HuH-7.5 (cell line): Measurements from ENCODE around the gene PRICKLE2.

ENCODE experiments used
- DNase-seq: peaks from one replicate; pipeline ENCODE4 v3.0.0; 2011; ENCODE audit warnings: low spot score

Gene PRICKLE2

GRCh38 chr3:64073158-64073761 lies 152.0 kb downstream of the PRICKLE2 start:
- DNase-seq: no peak

- no peak for DNase-seq
These were observed 153.1 kb downstream of the PRICKLE2 start for GRCh38 chr3:64072126-64072525.

GRCh38 chr3:64070704-64071103 lies 154.6 kb downstream of the PRICKLE2 start:
- no peak for DNase-seq

GRCh38 chr3:64067506-64068346 lies 157.5 kb downstream of the PRICKLE2 start:
- DNase-seq: no peak

GRCh38 chr3:64064804-64065203 lies 160.5 kb downstream of the PRICKLE2 start:
- DNase-seq: no peak

GRCh38 chr3:64063983-64064438 lies 161.3 kb downstream of the PRICKLE2 start:
- DNase-seq: no peak

GRCh38 chr3:64063207-64063982 lies 161.9 kb downstream of the PRICKLE2 start:
- DNase-seq: no peak

- DNase-seq: no peak
These were observed 163.6 kb downstream of the PRICKLE2 start for GRCh38 chr3:64061628-64062027.

- no peak for DNase-seq
These were observed 165.6 kb downstream of the PRICKLE2 start for GRCh38 chr3:64059484-64060175.

- no peak for DNase-seq
These were observed 166.7 kb downstream of the PRICKLE2 start for GRCh38 chr3:64058566-64058965.

- DNase-seq: no peak
These were observed 168.0 kb downstream of the PRICKLE2 start for GRCh38 chr3:64057231-64057630.

- DNase-seq: no peak
These were observed 168.6 kb downstream of the PRICKLE2 start for GRCh38 chr3:64056606-64057180.

- DNase-seq: no peak
These were observed 170.2 kb downstream of the PRICKLE2 start for GRCh38 chr3:64055076-64055475.

GRCh38 chr3:64054488-64054887 lies 170.8 kb downstream of the PRICKLE2 start:
- DNase-seq: no peak

GRCh38 chr3:64053581-64053980 lies 171.7 kb downstream of the PRICKLE2 start:
- DNase-seq: no peak

GRCh38 chr3:64053117-64053516 lies 172.1 kb downstream of the PRICKLE2 start:
- no peak for DNase-seq

- no peak for DNase-seq
These were observed 175.4 kb downstream of the PRICKLE2 start for GRCh38 chr3:64049832-64050231.

GRCh38 chr3:64049136-64049535 lies 176.1 kb downstream of the PRICKLE2 start:
- no peak for DNase-seq

- no peak for DNase-seq
These were observed 176.6 kb downstream of the PRICKLE2 start for GRCh38 chr3:64048631-64049061.

GRCh38 chr3:64047787-64048186 lies 177.5 kb downstream of the PRICKLE2 start:
- DNase-seq: no peak

GRCh38 chr3:64046996-64047594 lies 178.2 kb downstream of the PRICKLE2 start:
- DNase-seq: no peak
